ENCODE measurements around the gene RPS19BP1.
"Not testable (repeated sequence)": the region's sequence is repeated elsewhere in the genome, so short reads cannot be mapped to it uniquely, and the experiment has no call there.

Gene RPS19BP1

GRCh38 chr22:39527481-39527961, 5.0 kb downstream of the RPS19BP1 start:
- DNase-seq: no peak

GRCh38 chr22:39526736-39527171, 5.8 kb downstream of the RPS19BP1 start:
- DNase-seq: no peak

- no peak for DNase-seq
Observed at GRCh38 chr22:39525658-39525975, 6.9 kb downstream of the RPS19BP1 start.

- DNase-seq: no peak
Observed at GRCh38 chr22:39524753-39525657, 7.5 kb downstream of the RPS19BP1 start.

- DNase-seq: no peak
Observed at GRCh38 chr22:39524089-39524752, 8.3 kb downstream of the RPS19BP1 start.

DNA sequence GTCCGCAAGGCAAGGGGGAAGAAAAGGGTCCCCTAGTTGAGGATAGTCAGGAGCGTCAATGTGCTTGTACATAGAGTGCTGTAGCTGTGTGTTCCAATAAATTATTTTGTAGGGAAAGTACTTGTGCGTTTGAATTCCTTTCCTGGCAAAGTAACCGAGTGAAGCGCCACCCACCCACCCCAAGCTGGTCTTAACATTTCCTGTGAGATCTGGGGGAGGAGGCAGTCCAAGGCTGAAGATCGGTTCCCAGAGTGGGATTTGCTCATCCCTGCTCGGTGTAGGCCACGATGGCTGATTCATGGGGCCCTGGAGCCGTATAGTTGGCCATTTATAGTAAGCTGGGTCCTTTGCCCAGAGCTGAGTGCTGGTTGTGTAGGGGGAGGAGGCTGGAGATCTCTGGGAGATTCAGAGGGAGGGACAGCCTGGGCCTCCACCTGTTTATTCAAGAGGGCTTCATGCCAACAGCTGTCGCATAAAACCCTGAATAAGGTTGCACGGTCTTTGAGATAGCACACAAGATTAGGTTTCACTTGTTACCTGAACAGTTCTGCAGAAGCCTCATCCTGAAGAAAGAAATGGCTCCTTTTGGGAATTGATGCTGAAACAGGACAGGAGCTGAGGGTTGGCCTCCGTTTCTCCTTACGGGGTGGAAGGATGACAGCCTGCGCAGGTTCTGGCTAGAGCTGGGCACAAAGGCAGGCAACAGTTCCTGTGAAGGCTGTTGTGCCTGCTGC, 9.8 kb downstream of the RPS19BP1 start:
- DNase-seq: no peak

DNA sequence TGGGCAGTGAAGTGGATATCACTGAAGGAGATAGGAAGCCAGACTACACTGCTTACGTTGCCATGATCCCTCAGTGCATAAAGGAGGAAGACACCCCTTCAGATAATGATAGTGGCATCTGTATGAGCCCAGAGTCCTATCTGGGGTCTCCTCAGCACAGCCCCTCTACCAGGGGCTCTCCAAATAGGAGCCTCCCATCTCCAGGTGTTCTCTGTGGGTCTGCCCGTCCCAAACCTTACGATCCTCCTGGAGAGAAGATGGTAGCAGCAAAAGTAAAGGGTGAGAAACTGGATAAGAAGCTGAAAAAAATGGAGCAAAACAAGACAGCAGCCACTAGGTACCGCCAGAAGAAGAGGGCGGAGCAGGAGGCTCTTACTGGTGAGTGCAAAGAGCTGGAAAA, 10.5 kb downstream of the RPS19BP1 start:
- DNase-seq: not testable (repeated sequence)

GRCh38 chr22:39521106-39521885, 11.3 kb downstream of the RPS19BP1 start:
- not testable (repeated sequence) for DNase-seq

DNA sequence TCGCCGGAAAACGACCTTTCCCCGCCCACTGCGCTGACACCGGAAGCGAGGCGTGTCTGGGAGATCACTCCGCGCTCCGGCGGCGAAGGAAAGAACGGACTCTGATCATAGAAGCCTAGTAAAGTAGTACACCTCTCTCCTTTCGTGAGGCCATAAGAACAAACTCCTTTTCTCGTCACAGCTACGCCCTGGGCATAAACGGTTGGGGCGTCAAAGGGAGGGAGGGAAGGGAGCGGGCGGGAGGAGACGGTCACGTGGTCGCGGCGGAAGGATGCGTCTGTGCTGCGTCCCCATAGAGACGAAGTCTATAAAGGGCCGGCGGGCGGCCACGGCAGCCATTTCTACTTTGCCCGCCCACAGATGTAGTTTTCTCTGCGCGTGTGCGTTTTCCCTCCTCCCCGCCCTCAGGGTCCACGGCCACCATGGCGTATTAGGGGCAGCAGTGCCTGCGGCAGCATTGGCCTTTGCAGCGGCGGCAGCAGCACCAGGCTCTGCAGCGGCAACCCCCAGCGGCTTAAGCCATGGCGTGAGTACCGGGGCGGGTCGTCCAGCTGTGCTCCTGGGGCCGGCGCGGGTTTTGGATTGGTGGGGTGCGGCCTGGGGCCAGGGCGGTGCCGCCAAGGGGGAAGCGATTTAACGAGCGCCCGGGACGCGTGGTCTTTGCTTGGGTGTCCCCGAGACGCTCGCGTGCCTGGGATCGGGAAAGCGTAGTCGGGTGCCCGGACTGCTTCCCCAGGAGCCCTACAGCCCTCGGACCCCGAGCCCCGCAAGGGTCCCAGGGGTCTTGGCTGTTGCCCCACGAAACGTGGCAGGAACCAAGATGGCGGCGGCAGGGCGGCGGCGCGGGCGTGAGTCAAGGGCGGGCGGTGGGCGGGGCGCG, 12.1 kb downstream of the RPS19BP1 start, which contains the start of gene ATF4:
Gene ATF4, plus strand, starts transcription at position 337 of the 880 bp plus-strand sequence. CDS start 884 bp downstream, outside the sequence.
- DNase-seq: no peak

DNA sequence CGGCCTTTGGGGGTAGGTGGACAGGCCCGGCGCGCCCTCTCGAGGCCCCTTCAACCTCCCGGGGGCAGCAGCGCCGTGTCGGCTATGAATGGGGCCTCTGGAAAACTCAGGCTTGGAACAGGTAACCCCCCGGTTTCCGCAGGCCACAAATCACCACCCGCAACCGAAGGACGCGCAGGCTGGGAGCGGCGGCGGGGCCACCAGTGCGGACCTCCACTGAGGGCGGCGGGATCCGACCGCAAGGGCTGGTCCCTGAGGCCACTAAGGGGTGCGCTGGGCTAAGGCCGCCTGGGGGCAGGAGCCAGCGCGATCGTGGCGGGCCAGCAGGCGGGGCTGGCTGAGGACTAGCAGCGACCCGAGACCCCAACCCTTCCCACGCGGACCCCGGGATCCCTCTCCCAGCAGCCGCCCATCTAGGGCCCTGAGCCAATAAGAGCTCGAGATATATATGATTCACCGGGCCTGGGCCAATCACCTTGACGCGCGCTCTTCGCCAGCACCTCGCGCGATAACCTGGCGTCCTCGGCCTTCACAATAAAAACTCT, 12.8 kb downstream of the RPS19BP1 start:
- peak; percentile 90 for DNase-seq

GRCh38 chr22:39518996-39519680, 13.4 kb downstream of the RPS19BP1 start:
- DNase-seq: no peak

- no peak for DNase-seq
Observed at GRCh38 chr22:39518144-39518786, 14.3 kb downstream of the RPS19BP1 start.

GRCh38 chr22:39517470-39517869, 15.1 kb downstream of the RPS19BP1 start:
- no peak for DNase-seq

GRCh38 chr22:39515266-39516050, 17.1 kb downstream of the RPS19BP1 start:
- DNase-seq: no peak

DNA sequence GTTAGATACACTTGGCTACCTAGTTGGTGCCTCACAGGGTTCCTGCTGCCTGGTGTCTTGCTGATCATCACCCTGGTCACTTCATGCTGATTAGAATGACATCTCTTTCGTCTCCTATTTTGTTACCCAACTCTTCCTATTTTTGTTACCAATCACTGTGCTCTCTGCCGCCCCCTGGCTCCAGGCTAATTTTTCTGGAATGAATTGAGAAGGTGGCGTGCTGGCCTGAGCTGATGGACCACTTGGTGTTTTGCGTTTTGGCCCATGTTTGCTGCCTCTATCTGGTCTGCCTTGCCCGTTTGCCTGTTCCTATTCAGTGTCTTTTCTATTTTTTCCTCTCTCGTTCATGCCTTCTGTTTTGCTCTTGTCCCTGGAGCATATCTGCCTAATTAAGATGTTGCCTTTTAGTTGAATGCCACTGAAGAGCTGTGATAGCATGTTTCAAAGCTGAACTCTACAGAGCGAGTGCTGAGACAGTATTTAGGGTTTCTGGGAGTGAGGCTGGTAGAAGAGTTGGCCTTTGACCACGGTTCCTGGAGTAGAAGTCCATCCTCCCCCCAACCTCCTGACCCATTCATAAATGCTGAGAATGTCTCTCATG, 18.1 kb downstream of the RPS19BP1 start:
- DNase-seq: no peak

GRCh38 chr22:39513791-39514190, 18.8 kb downstream of the RPS19BP1 start:
- DNase-seq: no peak

- no peak for DNase-seq
Observed at GRCh38 chr22:39512026-39512425, 20.5 kb downstream of the RPS19BP1 start.

DNA sequence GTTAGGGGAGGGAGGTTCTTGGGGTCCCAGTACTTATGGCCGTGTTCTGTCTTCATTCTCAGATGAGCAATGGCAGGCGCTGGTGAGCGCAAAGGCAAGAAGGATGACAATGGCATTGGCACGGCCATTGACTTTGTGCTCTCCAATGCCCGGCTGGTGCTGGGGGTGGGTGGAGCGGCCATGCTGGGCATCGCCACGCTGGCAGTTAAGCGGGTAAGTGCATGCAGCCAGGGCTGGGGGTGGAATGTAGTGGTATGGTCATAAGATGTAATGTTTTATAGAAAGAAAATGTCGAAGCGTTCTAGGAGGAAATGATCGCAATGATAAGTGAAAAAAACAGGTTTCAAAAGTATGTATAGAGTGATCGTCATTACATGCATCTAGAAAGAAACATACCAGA, 21.3 kb downstream of the RPS19BP1 start:
- DNase-seq: no peak
